Measurements from ENCODE around the gene RASGRP1. TPM values are rescaled to one million over a fixed set of nuclear protein-coding genes. Genes with fewer than 3 reads are reported as not detected.

The RASGRP1 gene
- total RNA-seq, 1 experiment from 2014 or later = 2.8 TPM

DNA sequence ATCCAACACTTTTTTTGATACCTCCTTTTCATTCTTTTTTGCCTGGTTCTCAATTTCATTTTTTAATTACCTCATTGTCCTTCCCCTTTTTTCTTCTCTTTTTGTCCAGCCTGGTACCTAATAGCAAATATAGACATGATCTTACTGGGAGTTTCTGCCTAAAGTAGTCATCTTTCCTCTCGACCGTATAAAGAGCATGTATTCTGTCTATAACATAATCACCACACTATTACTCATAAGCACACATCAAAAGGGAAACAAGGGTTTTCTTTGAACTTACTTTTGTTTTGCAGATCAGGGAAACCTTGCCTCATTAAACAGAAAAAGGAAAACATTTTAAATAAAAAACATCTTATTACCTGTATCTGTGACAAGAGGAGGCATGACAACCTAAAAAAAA lies 77.7 kb downstream of the RASGRP1 start:
- ChIA-PET CTCF (no interaction called here), POLR2A (no interaction called here)
- H3K4me1 Mint-ChIP-seq = peaks cover 11% of the 10 kb centered on the region
- H3K27ac Mint-ChIP-seq = no peak overlapping the region
- no peak overlapping the region for H3K4me3 Mint-ChIP-seq
- H3K27me3 Mint-ChIP-seq (ENCODE audit: low read depth) = no peaks in the 10 kb centered on the region
- peaks cover 11% of the 10 kb centered on the region for H3K36me3 Mint-ChIP-seq
- ATAC-seq (no peak), DNase-seq (ENCODE audit: low spot score) (no peak)
- H3K9me3 Mint-ChIP-seq = no peaks in the 10 kb centered on the region
- no peak for TF ChIP-seq NFYB (CRISPR knock-in tag; conservative IDR thresholded peaks at IDR 0.05; ENCODE audit: low read depth)
- no peak for TF ChIP-seq NR3C1 (CRISPR knock-in tag; conservative IDR thresholded peaks at IDR 0.05; ENCODE audit: low read depth)
- no peak for TF ChIP-seq CREM (CRISPR knock-in tag; IDR thresholded peaks at IDR 0.05)
- no peak for TF ChIP-seq FOXJ3 (CRISPR knock-in tag; IDR thresholded peaks at IDR 0.05; ENCODE audit: borderline replicate concordance)
- TF ChIP-seq SP1 (CRISPR knock-in tag; conservative IDR thresholded peaks at IDR 0.05) = no peak
- TF ChIP-seq, protein P1, sequence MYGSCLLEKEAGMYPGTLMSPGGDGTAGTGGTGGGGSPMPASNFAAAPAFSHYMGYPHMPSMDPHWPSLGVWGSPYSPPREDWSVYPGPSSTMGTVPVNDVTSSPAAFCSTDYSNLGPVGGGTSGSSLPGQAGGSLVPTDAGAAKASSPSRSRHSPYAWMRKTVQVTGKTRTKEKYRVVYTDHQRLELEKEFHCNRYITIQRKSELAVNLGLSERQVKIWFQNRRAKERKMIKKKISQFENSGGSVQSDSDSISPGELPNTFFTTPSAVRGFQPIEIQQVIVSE (CRISPR knock-in tag; IDR thresholded peaks at IDR 0.05; ENCODE audit: borderline replicate concordance) = no peak
- TF ChIP-seq, protein P2, sequence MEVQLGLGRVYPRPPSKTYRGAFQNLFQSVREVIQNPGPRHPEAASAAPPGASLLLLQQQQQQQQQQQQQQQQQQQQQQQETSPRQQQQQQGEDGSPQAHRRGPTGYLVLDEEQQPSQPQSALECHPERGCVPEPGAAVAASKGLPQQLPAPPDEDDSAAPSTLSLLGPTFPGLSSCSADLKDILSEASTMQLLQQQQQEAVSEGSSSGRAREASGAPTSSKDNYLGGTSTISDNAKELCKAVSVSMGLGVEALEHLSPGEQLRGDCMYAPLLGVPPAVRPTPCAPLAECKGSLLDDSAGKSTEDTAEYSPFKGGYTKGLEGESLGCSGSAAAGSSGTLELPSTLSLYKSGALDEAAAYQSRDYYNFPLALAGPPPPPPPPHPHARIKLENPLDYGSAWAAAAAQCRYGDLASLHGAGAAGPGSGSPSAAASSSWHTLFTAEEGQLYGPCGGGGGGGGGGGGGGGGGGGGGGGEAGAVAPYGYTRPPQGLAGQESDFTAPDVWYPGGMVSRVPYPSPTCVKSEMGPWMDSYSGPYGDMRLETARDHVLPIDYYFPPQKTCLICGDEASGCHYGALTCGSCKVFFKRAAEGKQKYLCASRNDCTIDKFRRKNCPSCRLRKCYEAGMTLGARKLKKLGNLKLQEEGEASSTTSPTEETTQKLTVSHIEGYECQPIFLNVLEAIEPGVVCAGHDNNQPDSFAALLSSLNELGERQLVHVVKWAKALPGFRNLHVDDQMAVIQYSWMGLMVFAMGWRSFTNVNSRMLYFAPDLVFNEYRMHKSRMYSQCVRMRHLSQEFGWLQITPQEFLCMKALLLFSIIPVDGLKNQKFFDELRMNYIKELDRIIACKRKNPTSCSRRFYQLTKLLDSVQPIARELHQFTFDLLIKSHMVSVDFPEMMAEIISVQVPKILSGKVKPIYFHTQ (CRISPR knock-in tag; IDR thresholded peaks at IDR 0.05) = no peak
- TF ChIP-seq FOXP4 (CRISPR knock-in tag; IDR thresholded peaks at IDR 0.05) = no peak
- TF ChIP-seq ELF4 (CRISPR knock-in tag; IDR thresholded peaks at IDR 0.05; ENCODE audit: low read depth) = no peak
- TF ChIP-seq, protein P3, sequence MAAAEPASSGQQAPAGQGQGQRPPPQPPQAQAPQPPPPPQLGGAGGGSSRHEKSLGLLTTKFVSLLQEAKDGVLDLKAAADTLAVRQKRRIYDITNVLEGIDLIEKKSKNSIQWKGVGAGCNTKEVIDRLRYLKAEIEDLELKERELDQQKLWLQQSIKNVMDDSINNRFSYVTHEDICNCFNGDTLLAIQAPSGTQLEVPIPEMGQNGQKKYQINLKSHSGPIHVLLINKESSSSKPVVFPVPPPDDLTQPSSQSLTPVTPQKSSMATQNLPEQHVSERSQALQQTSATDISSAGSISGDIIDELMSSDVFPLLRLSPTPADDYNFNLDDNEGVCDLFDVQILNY (CRISPR knock-in tag; IDR thresholded peaks at IDR 0.05) = no peak

GRCh38 chr15:38482572-38482971 lies 82.0 kb downstream of the RASGRP1 start:
- Mint-ChIP-seq H3K4me1 (no peaks in the 10 kb centered on the region), H3K36me3 (peaks cover 23% of the 10 kb centered on the region), H3K4me3 (no peak overlapping the region), H3K27me3 (ENCODE audit: low read depth) (no peaks in the 10 kb centered on the region), H3K9me3 (no peaks in the 10 kb centered on the region), H3K27ac (no peak overlapping the region)
- ChIA-PET CTCF (no interaction called here), POLR2A (no interaction called here)
- no peak for DNase-seq (ENCODE audit: low spot score)
- ATAC-seq = no peak
- TF ChIP-seq, protein P1 (CRISPR knock-in tag; IDR thresholded peaks at IDR 0.05; ENCODE audit: borderline replicate concordance) = no peak
- TF ChIP-seq NR3C1 (CRISPR knock-in tag; conservative IDR thresholded peaks at IDR 0.05; ENCODE audit: low read depth) (no peak), FOXP4 (CRISPR knock-in tag; IDR thresholded peaks at IDR 0.05) (no peak), USF1 (CRISPR knock-in tag; IDR thresholded peaks at IDR 0.05) (no peak), SMAD4 (CRISPR knock-in tag; IDR thresholded peaks at IDR 0.05) (no peak), CREM (CRISPR knock-in tag; IDR thresholded peaks at IDR 0.05) (no peak), KAT7 (CRISPR knock-in tag; IDR thresholded peaks at IDR 0.05; ENCODE audit: borderline replicate concordance) (no peak), EMX1 (CRISPR knock-in tag; IDR thresholded peaks at IDR 0.05) (no peak), ZNF423 (CRISPR knock-in tag; IDR thresholded peaks at IDR 0.05) (no peak), ARID4B (CRISPR knock-in tag; IDR thresholded peaks at IDR 0.05; ENCODE audit: borderline replicate concordance) (no peak), NFATC4 (CRISPR knock-in tag; IDR thresholded peaks at IDR 0.05) (no peak), FOXK1 (CRISPR knock-in tag; IDR thresholded peaks at IDR 0.05) (no peak)
- TF ChIP-seq, protein P4, sequence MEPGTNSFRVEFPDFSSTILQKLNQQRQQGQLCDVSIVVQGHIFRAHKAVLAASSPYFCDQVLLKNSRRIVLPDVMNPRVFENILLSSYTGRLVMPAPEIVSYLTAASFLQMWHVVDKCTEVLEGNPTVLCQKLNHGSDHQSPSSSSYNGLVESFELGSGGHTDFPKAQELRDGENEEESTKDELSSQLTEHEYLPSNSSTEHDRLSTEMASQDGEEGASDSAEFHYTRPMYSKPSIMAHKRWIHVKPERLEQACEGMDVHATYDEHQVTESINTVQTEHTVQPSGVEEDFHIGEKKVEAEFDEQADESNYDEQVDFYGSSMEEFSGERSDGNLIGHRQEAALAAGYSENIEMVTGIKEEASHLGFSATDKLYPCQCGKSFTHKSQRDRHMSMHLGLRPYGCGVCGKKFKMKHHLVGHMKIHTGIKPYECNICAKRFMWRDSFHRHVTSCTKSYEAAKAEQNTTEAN (CRISPR knock-in tag; IDR thresholded peaks at IDR 0.05) = no peak
